HG03025 (cell line): ENCODE results near the gene GALNT4.

Experiments used
- ATAC-seq: cut with Tn5 transposase; IDR thresholded peaks from one replicate; pipeline ENCODE4 v1.9.1; 2021; ENCODE audit warnings: mild to moderate bottlenecking, moderate library complexity; ENCODE audit not compliant: unreplicated experiment, low FRiP score

Gene GALNT4

GRCh38 chr12:89538897-89539296, 14.3 kb upstream of the GALNT4 start:
- ATAC-seq: no peak

DNA sequence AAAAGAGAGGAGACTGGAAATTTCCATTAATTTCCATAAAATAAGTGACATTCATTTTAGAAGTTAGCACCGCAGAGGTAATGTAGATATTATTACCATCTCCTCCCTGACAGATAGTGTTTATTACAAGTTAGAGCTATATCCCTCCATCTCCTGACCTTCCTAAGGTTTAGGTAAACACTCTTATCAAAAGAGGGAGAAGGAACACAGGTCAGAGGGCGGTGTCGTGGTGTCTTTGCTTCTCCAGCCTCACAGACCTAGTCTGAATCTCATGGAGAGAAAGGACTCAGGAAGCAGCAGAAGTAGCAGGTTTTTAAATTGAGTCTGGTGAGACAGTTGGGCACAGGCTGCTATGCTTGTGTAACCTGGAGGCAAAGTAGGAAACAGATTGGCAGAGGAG, 12.8 kb upstream of the GALNT4 start:
- no peak for ATAC-seq

GRCh38 chr12:89529738-89530137, 5.1 kb upstream of the GALNT4 start:
- no peak for ATAC-seq

GRCh38 chr12:89528434-89528833, 3.8 kb upstream of the GALNT4 start:
- no peak for ATAC-seq

DNA sequence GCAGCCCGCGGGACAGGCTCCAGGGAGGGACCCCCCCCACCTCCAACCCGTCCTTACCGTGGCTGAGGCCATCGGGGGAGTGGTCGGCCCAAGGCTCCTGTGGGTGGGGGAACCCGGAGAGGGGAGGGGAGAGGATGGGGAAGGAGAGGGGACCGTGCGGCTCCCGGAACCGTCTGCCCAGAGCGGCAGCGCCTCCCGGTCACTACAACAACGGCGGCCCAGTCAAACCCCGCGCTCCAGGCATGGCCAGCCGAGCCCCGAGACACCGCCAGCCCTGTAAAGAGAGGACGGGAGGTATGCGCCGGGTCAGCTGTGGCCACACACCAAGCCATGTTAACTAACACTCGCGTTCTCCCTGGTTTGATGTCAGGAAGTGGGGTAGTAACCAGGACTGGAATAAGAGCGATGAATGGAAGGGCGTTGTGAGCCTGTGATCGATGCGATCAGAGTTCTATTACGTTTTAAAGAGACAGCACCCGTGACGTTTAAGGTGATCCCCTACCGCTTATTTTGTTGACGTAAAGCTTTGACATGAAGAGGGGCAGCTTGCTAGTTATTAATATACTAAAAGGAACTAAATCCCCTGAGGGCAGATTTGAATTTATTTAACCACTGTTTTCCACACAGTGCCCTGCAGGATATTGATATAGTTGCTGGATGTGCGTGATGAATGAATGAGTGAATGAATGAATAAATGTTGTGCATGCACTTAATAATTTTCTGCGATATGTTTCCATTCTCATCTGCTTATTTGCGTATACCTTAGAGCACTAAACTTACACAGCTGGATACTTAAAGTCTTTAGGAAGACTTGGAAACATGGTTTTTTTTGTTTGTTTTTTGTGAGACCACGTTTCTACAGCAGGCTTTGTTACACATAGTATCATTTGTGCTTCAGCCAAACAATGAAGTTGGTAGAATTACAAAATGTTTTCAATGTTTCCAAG, 1.5 kb upstream of the GALNT4 start, which contains the start of gene POC1B:
POC1B (minus strand) TSS at position 224 of the 947 bp plus-strand sequence; CDS start at position 72, 152 bp downstream.
- peak; percentile 73 for ATAC-seq

DNA sequence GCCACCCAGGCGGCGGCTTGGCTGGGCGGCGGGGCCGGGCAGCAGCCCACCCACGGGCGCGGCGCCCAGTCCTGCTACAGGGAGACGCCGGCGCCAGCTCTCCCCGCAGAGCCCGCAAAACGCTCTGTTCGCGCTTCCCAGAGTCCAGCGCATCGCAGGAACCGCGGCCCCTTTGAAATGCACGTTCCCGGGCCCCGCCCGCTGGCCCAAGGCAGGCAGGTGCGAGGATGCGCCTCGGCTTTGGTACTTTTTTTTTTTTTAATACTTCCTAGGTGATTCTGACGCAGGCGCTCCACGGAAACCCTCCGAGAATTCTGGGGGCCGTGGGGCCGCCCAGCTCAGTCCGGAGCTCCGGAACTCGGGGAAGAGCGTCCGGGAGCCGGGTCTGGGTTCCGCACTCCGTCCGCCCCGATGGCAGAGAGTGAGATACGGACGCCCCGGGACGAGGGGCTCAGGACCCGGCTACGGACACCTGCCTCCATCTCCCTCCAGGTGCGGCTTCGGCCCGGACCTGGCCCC, 768 bp upstream of the GALNT4 start:
- peak; percentile 31 for ATAC-seq

- no peak for ATAC-seq
These were observed 604 bp downstream of the GALNT4 start for GRCh38 chr12:89523843-89524540.

- ATAC-seq: no peak
These were observed 1.2 kb downstream of the GALNT4 start for GRCh38 chr12:89523393-89523792.

DNA sequence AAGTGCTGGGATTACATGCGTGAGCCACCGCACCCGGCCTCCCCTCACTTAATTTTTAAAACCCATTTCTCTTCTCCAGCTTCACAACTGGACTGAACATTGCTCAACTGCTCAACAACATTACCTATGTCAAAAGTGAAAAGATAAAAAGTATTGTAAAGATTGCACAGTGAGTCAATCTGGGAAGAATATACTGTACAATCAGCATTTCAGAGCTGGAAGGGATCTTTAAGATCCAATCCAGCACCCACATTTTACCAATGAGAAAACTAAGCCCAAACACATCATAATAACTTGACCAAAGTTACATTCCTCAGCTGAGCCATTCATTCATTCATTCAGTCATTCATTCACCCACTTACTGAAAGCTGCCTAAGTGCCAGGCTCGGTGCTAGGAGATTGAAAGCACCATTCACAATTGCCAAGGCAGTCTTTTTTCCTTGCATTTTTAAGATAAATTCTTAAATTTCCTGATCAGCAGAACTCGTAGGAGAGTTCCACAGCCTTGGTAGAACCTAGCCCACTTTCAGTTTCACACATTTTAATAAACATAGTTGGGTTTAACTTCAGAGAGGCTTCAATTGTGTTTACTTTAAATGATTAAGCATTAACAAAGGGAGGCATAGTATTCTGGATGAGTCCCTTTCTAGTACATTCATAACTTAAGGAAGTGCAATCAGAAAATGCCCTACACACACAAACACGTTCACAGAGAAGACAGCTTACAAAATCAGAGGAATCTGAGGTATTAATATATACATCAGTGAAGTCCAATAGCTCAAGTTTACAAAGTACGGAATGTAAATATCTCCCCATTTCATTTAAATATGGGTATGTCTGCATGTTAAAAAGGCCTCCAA, 3.0 kb downstream of the GALNT4 start:
- ATAC-seq: no peak

GRCh38 chr12:89517720-89518119, 6.9 kb downstream of the GALNT4 start:
- ATAC-seq: no peak

DNA sequence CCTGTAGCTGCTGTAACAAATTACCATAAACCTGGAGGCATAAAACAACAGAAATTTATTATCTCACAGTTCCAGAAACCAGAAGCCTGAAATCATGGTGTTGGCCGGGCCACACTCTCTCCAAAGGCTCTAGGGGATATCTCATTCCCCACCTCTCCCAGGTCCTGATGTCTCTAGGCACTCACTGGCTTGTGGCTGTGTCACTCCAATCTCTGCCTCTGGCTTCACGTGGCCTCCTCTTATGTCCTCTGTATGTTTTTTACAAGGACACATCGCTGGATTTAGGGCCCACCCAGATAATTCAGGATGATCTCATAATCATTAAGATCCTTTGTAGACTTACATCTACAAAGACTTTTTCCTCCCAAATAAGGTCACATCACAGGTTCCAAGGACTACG, 8.0 kb downstream of the GALNT4 start:
- no peak for ATAC-seq

GRCh38 chr12:89514751-89515150, 9.8 kb downstream of the GALNT4 start:
- peak; percentile 60 for ATAC-seq

- ATAC-seq: no peak
These were observed 11.1 kb downstream of the GALNT4 start for GRCh38 chr12:89513544-89513943.

- ATAC-seq: no peak
These were observed 17.4 kb downstream of the GALNT4 start for GRCh38 chr12:89507015-89507824.

DNA sequence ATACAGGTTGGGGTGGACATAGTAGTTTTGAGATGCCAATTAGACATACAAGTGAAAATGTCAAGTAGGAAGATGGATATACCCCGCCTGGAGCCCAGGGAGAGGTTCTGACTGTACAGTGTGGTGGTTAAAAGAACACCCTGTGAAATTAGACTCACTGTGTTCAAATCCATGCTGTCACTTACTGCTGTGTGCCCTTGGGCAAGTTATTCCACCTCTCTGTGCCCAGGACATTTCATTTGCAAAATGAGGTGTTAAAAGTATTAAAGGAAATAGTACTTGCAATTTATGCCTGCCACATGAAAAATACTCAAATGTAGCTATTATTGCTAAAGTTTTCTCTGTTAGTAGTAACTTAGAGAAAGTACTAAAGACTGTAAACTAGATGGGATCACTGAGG, 18.5 kb downstream of the GALNT4 start:
- ATAC-seq: no peak

DNA sequence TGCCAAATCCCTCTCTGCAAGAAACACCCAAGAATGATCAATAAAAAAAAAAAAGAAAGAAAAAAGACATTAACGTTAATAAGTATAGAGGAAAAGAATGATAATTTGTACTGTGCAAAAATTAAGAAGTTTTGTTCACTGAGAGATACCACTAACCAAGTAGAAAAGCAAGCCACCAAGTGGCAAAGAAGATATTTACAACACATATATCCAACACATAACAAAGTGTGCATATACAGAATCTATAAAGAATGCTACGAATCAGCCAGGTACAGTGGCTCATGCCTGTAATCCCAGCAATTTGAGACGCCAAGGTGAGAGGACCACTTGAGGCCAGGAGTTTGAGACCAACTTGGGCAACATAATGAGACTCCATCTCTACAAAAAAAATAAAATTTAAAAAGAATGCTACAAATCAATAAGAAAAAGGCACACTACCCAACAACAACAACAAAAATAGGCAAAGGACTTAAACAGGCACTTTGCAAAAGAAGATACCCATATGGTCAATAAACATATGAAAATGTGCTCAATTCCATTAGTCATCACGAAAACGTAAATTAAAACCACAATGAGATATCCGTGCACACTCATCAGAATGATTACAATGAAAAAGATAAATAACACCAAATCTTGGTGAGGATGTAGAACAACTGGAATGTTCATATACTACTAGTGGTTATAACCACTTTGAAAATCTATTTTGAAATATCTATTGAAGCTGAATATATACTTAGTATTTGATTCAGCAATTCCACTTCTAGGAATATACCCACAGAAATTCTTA, 19.8 kb downstream of the GALNT4 start:
- ATAC-seq: no peak

DNA sequence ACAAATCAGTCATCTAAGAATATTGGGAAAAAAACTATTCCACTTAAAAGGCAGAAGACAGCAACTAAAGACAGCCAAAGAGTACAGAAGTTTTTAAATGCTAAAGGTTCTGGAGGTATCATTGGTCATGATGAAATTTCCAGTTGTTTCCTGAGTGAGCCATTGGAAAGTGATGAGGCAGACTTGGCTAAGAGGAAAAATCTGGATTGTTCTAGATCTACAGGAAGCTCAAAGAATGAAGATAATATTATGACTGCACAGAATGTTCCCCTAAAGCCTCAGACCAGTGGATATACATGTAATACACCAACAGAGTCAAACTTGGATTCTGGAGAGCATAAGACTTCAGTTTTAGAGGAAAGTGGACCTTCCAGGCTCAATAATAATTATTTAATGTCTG, 22.8 kb downstream of the GALNT4 start:
- ATAC-seq: no peak

- ATAC-seq: no peak
These were observed 24.7 kb downstream of the GALNT4 start for GRCh38 chr12:89499857-89500256.

DNA sequence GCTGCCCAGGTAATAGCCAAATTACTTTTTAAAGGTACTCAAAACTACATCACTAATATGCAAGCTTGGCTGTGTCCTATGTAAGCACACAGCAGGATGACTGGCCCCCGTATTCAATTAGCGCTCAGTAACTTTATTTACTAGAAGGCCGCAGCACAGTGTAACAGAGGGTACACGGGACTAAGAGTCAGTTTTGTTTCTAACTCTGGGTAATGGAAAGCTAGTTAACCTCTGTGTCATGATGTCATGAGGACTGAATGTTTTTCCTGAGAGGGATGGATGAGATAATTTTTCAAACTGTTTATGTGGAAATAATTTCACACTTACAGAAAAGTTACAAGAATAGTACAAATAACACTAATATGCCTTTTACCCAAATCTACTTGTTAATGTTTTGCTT, 27.1 kb downstream of the GALNT4 start:
- no peak for ATAC-seq
